HEK293 (cell line): Measurements from ENCODE around the gene CCBE1.

Source experiments
- GFI1B ChIP-seq: fragments of 450-650 bp; formaldehyde crosslinking; IDR thresholded peaks from 2 replicates; pipeline ENCODE4 v1.5.1; 2016; ENCODE audit warnings: missing biosample characterization, missing genetic modification characterization
- HOXC10 ChIP-seq: sonication (generic); formaldehyde crosslinking; IDR thresholded peaks from 2 replicates; pipeline ENCODE4 v1.8.1; 2023; ENCODE audit warnings: mild to moderate bottlenecking, missing genetic modification reagents
- IKZF3 ChIP-seq: fragments of 450-650 bp; IDR thresholded peaks from 2 replicates; pipeline ENCODE4 v1.5.0; 2018; ENCODE audit warnings: missing biosample characterization, mild to moderate bottlenecking, missing genetic modification characterization, moderate library complexity
- RBAK ChIP-seq: fragments of 450-650 bp; formaldehyde crosslinking; IDR thresholded peaks from 2 replicates; pipeline ENCODE4 v1.5.1; 2016; ENCODE audit warnings: missing biosample characterization, missing genetic modification characterization
- SCRT1 ChIP-seq: fragments of 450-650 bp; formaldehyde crosslinking; IDR thresholded peaks from 2 replicates; pipeline ENCODE4 v1.5.1; 2016; ENCODE audit warnings: missing biosample characterization, missing genetic modification characterization, borderline replicate concordance
- YY1 ChIP-seq: fragments of 450-650 bp; formaldehyde crosslinking; IDR thresholded peaks from 2 replicates; pipeline ENCODE4 v1.5.1; 2018; ENCODE audit warnings: missing biosample characterization, missing genetic modification characterization
- ZBTB17 ChIP-seq: fragments of 450-650 bp; formaldehyde crosslinking; IDR thresholded peaks from 2 replicates; pipeline ENCODE4 v1.5.1; 2016; ENCODE audit warnings: missing biosample characterization, missing genetic modification characterization
- ZBTB48 ChIP-seq: fragments of 450-650 bp; formaldehyde crosslinking; IDR thresholded peaks from 2 replicates; pipeline ENCODE4 v1.5.1; 2016; ENCODE audit warnings: missing biosample characterization, missing genetic modification characterization
- ZNF138 ChIP-seq: fragments of 450-650 bp; formaldehyde crosslinking; IDR thresholded peaks from 2 replicates; pipeline ENCODE4 v1.5.1; 2016; ENCODE audit warnings: missing biosample characterization, missing genetic modification characterization, borderline replicate concordance
- ZNF140 ChIP-seq: fragments of 450-650 bp; formaldehyde crosslinking; IDR thresholded peaks from 2 replicates; pipeline ENCODE4 v1.5.1; 2016; ENCODE audit warnings: missing biosample characterization, missing genetic modification characterization
- ZNF169 ChIP-seq: fragments of 450-650 bp; formaldehyde crosslinking; IDR thresholded peaks from 2 replicates; pipeline ENCODE4 v1.5.1; 2016; ENCODE audit warnings: missing biosample characterization, missing genetic modification characterization
- ZNF174 ChIP-seq: fragments of 450-650 bp; formaldehyde crosslinking; IDR thresholded peaks from 2 replicates; pipeline ENCODE4 v1.5.0; 2017; ENCODE audit warnings: missing biosample characterization, mild to moderate bottlenecking, missing genetic modification characterization
- ZNF280D ChIP-seq: fragments of 450-650 bp; formaldehyde crosslinking; IDR thresholded peaks from 2 replicates; pipeline ENCODE4 v1.5.1; 2016; ENCODE audit warnings: missing biosample characterization, missing genetic modification characterization
- ZNF341 ChIP-seq: fragments of 450-650 bp; formaldehyde crosslinking; IDR thresholded peaks from 2 replicates; pipeline ENCODE4; 2016; ENCODE audit warnings: low read depth, missing biosample characterization, missing genetic modification characterization
- ZNF350 ChIP-seq: fragments of 450-650 bp; formaldehyde crosslinking; IDR thresholded peaks from 2 replicates; pipeline ENCODE4 v1.5.0; 2017; ENCODE audit warnings: missing biosample characterization, mild to moderate bottlenecking, missing genetic modification characterization
- ZNF391 ChIP-seq: fragments of 450-650 bp; formaldehyde crosslinking; IDR thresholded peaks from 2 replicates; pipeline ENCODE4 v1.5.1; 2016; ENCODE audit warnings: low read depth, missing biosample characterization, missing genetic modification characterization, borderline replicate concordance
- ZNF394 ChIP-seq: fragments of 450-650 bp; formaldehyde crosslinking; IDR thresholded peaks from 2 replicates; pipeline ENCODE4 v1.5.1; 2016; ENCODE audit warnings: missing biosample characterization, missing genetic modification characterization, mild to moderate bottlenecking, moderate library complexity, borderline replicate concordance
- ZNF433 ChIP-seq: fragments of 450-650 bp; formaldehyde crosslinking; IDR thresholded peaks from 2 replicates; pipeline ENCODE4 v1.5.1; 2016; ENCODE audit warnings: missing biosample characterization, missing genetic modification characterization, low read depth
- ZNF558 ChIP-seq: fragments of 450-650 bp; formaldehyde crosslinking; IDR thresholded peaks from 2 replicates; pipeline ENCODE4 v1.5.1; 2016; ENCODE audit warnings: missing biosample characterization, missing genetic modification characterization
- ZNF560 ChIP-seq: fragments of 450-650 bp; formaldehyde crosslinking; IDR thresholded peaks from 2 replicates; pipeline ENCODE4 v1.5.1; 2017; ENCODE audit warnings: missing biosample characterization, missing genetic modification characterization, borderline replicate concordance
- ZNF629 ChIP-seq: fragments of 450-650 bp; formaldehyde crosslinking; IDR thresholded peaks from 2 replicates; pipeline ENCODE4 v1.5.1; 2017; ENCODE audit warnings: missing biosample characterization, missing genetic modification characterization
- ZNF658 ChIP-seq: fragments of 450-650 bp; formaldehyde crosslinking; IDR thresholded peaks from 2 replicates; pipeline ENCODE4; 2016; ENCODE audit warnings: missing biosample characterization, missing genetic modification characterization
- ZNF670 ChIP-seq: fragments of 450-650 bp; formaldehyde crosslinking; IDR thresholded peaks from 2 replicates; pipeline ENCODE4 v1.5.1; 2016; ENCODE audit warnings: missing biosample characterization, missing genetic modification characterization, low read depth
- ZNF776 ChIP-seq: fragments of 450-650 bp; formaldehyde crosslinking; IDR thresholded peaks from 2 replicates; pipeline ENCODE4 v1.5.0; 2017; ENCODE audit warnings: missing biosample characterization, missing genetic modification characterization, borderline replicate concordance
- ZNF791 ChIP-seq: fragments of 450-650 bp; formaldehyde crosslinking; IDR thresholded peaks from 2 replicates; pipeline ENCODE4 v1.5.1; 2016; ENCODE audit warnings: missing biosample characterization, missing genetic modification characterization
- ZNF830 ChIP-seq: fragments of 450-650 bp; IDR thresholded peaks from 2 replicates; pipeline ENCODE4 v1.5.0; 2018; ENCODE audit warnings: missing biosample characterization, missing genetic modification characterization, low read depth, mild to moderate bottlenecking, moderate library complexity
- ZSCAN18 ChIP-seq: fragments of 450-650 bp; formaldehyde crosslinking; IDR thresholded peaks from 2 replicates; pipeline ENCODE4 v1.5.1; 2016; ENCODE audit warnings: missing biosample characterization, missing genetic modification characterization
- TF ChIP-seq, protein P1 (sequence below): fragments of 450-650 bp; formaldehyde crosslinking; IDR thresholded peaks from 2 replicates; pipeline ENCODE4 v1.5.1; 2016; ENCODE audit warnings: missing biosample characterization, missing genetic modification characterization, borderline replicate concordance
- TF ChIP-seq, protein P2 (sequence below): fragments of 450-650 bp; formaldehyde crosslinking; optimal IDR thresholded peaks from 2 replicates; pipeline ENCODE3; 2016; ENCODE audit warnings: missing biosample characterization, mild to moderate bottlenecking, missing genetic modification characterization

The CCBE1 gene

GRCh38 chr18:59697236-59697932 lies at the start of gene CCBE1 (continued):
- TF ChIP-seq ZNF169 (tag by site-specific recombination) (no peak), ZNF791 (tag by site-specific recombination) (0 out of 2 replicates have a peak, but pooled peaks have one; percentile 15), ZNF433 (tag by site-specific recombination) (no peak), RBAK (tag by site-specific recombination) (no peak), ZNF830 (tag by site-specific recombination) (no peak), ZNF560 (tag by site-specific recombination) (no peak), IKZF3 (tag by site-specific recombination) (peak; percentile 86), ZNF394 (peak; percentile 93), YY1 (tag by site-specific recombination) (no peak), ZSCAN18 (tag by site-specific recombination) (no peak), ZBTB48 (tag by site-specific recombination) (no peak), SCRT1 (tag by site-specific recombination) (no peak), ZNF391 (tag by site-specific recombination) (0 out of 2 replicates have a peak, but pooled peaks have one; percentile 46), ZNF670 (tag by site-specific recombination) (no peak), ZNF776 (tag by site-specific recombination) (no peak), GFI1B (tag by site-specific recombination) (no peak), ZNF341 (0 out of 2 replicates have a peak, but pooled peaks have one; percentile 31), ZNF280D (peak; percentile 9; the same call in 1 of the 2 replicates), ZNF138 (tag by site-specific recombination) (no peak), ZNF140 (no peak), ZNF558 (no peak), ZNF350 (tag by site-specific recombination) (no peak), ZNF629 (tag by site-specific recombination) (0 out of 2 replicates have a peak, but pooled peaks have one; percentile 28), HOXC10 (CRISPR knock-in tag) (no peak), ZNF658 (no peak), ZBTB17 (tag by site-specific recombination) (peak; percentile 51), ZNF174 (tag by site-specific recombination) (no peak)
- TF ChIP-seq, protein P1, sequence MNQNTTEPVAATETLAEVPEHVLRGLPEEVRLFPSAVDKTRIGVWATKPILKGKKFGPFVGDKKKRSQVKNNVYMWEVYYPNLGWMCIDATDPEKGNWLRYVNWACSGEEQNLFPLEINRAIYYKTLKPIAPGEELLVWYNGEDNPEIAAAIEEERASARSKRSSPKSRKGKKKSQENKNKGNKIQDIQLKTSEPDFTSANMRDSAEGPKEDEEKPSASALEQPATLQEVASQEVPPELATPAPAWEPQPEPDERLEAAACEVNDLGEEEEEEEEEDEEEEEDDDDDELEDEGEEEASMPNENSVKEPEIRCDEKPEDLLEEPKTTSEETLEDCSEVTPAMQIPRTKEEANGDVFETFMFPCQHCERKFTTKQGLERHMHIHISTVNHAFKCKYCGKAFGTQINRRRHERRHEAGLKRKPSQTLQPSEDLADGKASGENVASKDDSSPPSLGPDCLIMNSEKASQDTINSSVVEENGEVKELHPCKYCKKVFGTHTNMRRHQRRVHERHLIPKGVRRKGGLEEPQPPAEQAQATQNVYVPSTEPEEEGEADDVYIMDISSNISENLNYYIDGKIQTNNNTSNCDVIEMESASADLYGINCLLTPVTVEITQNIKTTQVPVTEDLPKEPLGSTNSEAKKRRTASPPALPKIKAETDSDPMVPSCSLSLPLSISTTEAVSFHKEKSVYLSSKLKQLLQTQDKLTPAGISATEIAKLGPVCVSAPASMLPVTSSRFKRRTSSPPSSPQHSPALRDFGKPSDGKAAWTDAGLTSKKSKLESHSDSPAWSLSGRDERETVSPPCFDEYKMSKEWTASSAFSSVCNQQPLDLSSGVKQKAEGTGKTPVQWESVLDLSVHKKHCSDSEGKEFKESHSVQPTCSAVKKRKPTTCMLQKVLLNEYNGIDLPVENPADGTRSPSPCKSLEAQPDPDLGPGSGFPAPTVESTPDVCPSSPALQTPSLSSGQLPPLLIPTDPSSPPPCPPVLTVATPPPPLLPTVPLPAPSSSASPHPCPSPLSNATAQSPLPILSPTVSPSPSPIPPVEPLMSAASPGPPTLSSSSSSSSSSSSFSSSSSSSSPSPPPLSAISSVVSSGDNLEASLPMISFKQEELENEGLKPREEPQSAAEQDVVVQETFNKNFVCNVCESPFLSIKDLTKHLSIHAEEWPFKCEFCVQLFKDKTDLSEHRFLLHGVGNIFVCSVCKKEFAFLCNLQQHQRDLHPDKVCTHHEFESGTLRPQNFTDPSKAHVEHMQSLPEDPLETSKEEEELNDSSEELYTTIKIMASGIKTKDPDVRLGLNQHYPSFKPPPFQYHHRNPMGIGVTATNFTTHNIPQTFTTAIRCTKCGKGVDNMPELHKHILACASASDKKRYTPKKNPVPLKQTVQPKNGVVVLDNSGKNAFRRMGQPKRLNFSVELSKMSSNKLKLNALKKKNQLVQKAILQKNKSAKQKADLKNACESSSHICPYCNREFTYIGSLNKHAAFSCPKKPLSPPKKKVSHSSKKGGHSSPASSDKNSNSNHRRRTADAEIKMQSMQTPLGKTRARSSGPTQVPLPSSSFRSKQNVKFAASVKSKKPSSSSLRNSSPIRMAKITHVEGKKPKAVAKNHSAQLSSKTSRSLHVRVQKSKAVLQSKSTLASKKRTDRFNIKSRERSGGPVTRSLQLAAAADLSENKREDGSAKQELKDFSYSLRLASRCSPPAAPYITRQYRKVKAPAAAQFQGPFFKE (tag by site-specific recombination): no peak
- TF ChIP-seq, protein P2, sequence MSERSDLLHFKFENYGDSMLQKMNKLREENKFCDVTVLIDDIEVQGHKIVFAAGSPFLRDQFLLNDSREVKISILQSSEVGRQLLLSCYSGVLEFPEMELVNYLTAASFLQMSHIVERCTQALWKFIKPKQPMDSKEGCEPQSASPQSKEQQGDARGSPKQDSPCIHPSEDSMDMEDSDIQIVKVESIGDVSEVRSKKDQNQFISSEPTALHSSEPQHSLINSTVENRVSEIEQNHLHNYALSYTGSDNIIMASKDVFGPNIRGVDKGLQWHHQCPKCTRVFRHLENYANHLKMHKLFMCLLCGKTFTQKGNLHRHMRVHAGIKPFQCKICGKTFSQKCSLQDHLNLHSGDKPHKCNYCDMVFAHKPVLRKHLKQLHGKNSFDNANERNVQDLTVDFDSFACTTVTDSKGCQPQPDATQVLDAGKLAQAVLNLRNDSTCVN: peak; percentile 24
